ENCODE data around the gene MUC6. TPM values are rescaled to one million over a fixed set of nuclear protein-coding genes. Genes with fewer than 3 reads are reported as not detected.

MUC6 gene
- total and polyA plus RNA-seq, 2 of the 8 experiments (the other 6 are each of a cell fraction or from before 2014, with no cell fraction given): not detected

GRCh38 chr11:971731-972365, 64.7 kb downstream of the MUC6 start:
- H2AK5ac ChIP-seq (ENCODE audit: low read depth, low read length): no peak overlapping the region
- H2BK12ac ChIP-seq (ENCODE audit: low read depth, low read length): no peak overlapping the region
- no peak for FAIRE-seq
- no peaks in the 10 kb centered on the region for H3K27me3 ChIP-seq (replicated peaks in 1 of 4; ENCODE audit: control insufficient read depth in 3 of 4, extremely low read depth in 1 of 4, insufficient read depth in 3 of 4, low read length in 3 of 4)
- no peaks in the 10 kb centered on the region for H3K23me2 ChIP-seq (ENCODE audit: low read depth, low read length)
- H3K36me3 ChIP-seq (ENCODE audit: control insufficient read depth in 2 of 4, insufficient read depth in 4 of 4, low read length in 3 of 4): peaks cover 4 to 18% (median 14%) of the 10 kb centered on the region in 4 experiments; a peak in 5 of 8 replicates
- no peak overlapping the region for H3K4me2 ChIP-seq (ENCODE audit: insufficient read depth in 1 of 2, low read depth in 2 of 2, low read length in 2 of 2)
- no peak overlapping the region for H3K14ac ChIP-seq (ENCODE audit: insufficient read length)
- no peak overlapping the region for H4K5ac ChIP-seq (ENCODE audit: insufficient read length, low read depth, low read length)
- no peaks in the 10 kb centered on the region for H3K9me3 ChIP-seq (ENCODE audit: insufficient read depth in 2 of 2, low read depth in 1 of 2, low read length in 1 of 2)
- peaks cover 0 to 2% (median 1%) of the 10 kb centered on the region in 4 experiments; a peak in 2 of 7 replicates for H3K4me1 ChIP-seq (replicated peaks in 1 of 4; ENCODE audit: control insufficient read depth in 3 of 4, insufficient read depth in 4 of 4, low read length in 3 of 4)
- H3K18ac ChIP-seq (ENCODE audit: extremely low read depth, low read length): no peak overlapping the region
- no peak overlapping the region for H3K23ac ChIP-seq (ENCODE audit: insufficient read length)
- 91% methylated on average over 30 of the region's 31 CpGs; no CpG with 5 or more reads in 1 of the 2 experiments for WGBS, 2 experiments (ENCODE audit: extremely low coverage in 1 of 2, insufficient coverage in 1 of 2, insufficient read length in 1 of 2, insufficient replicate concordance in 2 of 2, low coverage in 1 of 2, low lambda C conversion rate in 2 of 2, missing lambda C conversion rate in 1 of 2)
- no peak overlapping the region for H2BK120ac ChIP-seq (replicated peaks; ENCODE audit: low read depth, low read length)
- no peak overlapping the region for H2BK5ac ChIP-seq (ENCODE audit: low read depth, low read length)
- peaks cover 0 to 11% of the 10 kb centered on the region in 2 experiments for H4K20me1 ChIP-seq (replicated peaks in 1 of 2; ENCODE audit: control insufficient read depth in 1 of 2, insufficient read depth in 2 of 2, low read length in 2 of 2)
- no peak overlapping the region for H3K9ac ChIP-seq (replicated peaks in 1 of 4; ENCODE audit: extremely low read depth in 1 of 4, low read depth in 3 of 4, low read length in 3 of 4)
- no peak overlapping the region for H2BK20ac ChIP-seq (ENCODE audit: low read length)
- no peak overlapping the region for H4K91ac ChIP-seq (replicated peaks; ENCODE audit: insufficient read length, low read length)
- POLR2A ChIA-PET (ENCODE audit: partially characterized antibody): interaction anchor here (0.9 to 1.6 kb wide), 2 partner anchors 27 to 84 kb away, joined by 3 to 6 read pairs; no protein-coding TSS in a partner anchor
- no peak overlapping the region for H4K8ac ChIP-seq (ENCODE audit: extremely low read depth, insufficient read depth, low read length)
- no peak for DNase-seq (ENCODE audit: low read depth in 1 of 2, low spot score in 2 of 2)
- no peak overlapping the region for H2BK15ac ChIP-seq (ENCODE audit: low read length)
- CTCF ChIA-PET (ENCODE audit: partially characterized antibody): interaction anchor here (0.6 to 3.0 kb wide), 9 partner anchors 12 to 196 kb away, joined by 3 to 9 read pairs (median 4); no protein-coding TSS in a partner anchor
- no peak overlapping the region for H3K4me3 ChIP-seq (ENCODE audit: extremely low read depth in 1 of 4, insufficient read depth in 2 of 4, low read depth in 3 of 4, low read length in 4 of 4)
- H3K56ac ChIP-seq (replicated peaks; ENCODE audit: insufficient read length, low read depth, low read length): no peak overlapping the region
- no peak overlapping the region for H3K4ac ChIP-seq (replicated peaks; ENCODE audit: insufficient read length, low read depth, low read length)
- H3K27ac ChIP-seq (ENCODE audit: low read depth, low read length): no peak overlapping the region
- peaks cover 0 to 4% of the 10 kb centered on the region in 2 experiments; a peak in 1 of 4 replicates for H3K79me2 ChIP-seq (ENCODE audit: control insufficient read depth in 1 of 2, insufficient read depth in 2 of 2, low read length in 2 of 2)
- no peak overlapping the region for H2AFZ ChIP-seq (ENCODE audit: low read length)
- peaks cover 12% of the 10 kb centered on the region for H3K79me1 ChIP-seq (ENCODE audit: low read depth, low read length)
- TF ChIP-seq EZH2 (IDR thresholded peaks at IDR 0.05; ENCODE audit: low read depth, low read length, severe bottlenecking): no peak
- TF ChIP-seq SIN3A (conservative IDR thresholded peaks at IDR 0.05 in 1 of 2, IDR thresholded peaks at IDR 0.05 in 1 of 2; ENCODE audit: low read depth in 1 of 2, low read length in 2 of 2): no peak
- TF ChIP-seq PHF8 (conservative IDR thresholded peaks at IDR 0.05; ENCODE audit: low read depth, low read length): no peak
- TF ChIP-seq ZNF274 (IDR thresholded peaks at IDR 0.05; ENCODE audit: borderline replicate concordance, extremely low read depth, low read length): no peak
- no peak for TF ChIP-seq CHD1 (IDR thresholded peaks at IDR 0.05; ENCODE audit: low read depth, low read length)
- no peak for TF ChIP-seq TBP (IDR thresholded peaks at IDR 0.05; ENCODE audit: low read depth, low read length)
- no peak for TF ChIP-seq CTCF (IDR thresholded peaks at IDR 0.05; ENCODE audit: control extremely low read depth in 1 of 3, insufficient read depth in 1 of 3, low read depth in 1 of 3, low read length in 3 of 3)

Measured in H1 (cell line).